DMS153 (cell line): Measurements from ENCODE around the gene BEST1.
"Not testable (repeated sequence)": the region's sequence is repeated elsewhere in the genome, so short reads cannot be mapped to it uniquely, and the experiment has no call there.

Experiments
- DNase-seq: peaks from one replicate; lab custom pipeline; 2025; lab: John Stamatoyannopoulos, UW

Gene BEST1

GRCh38 chr11:61978703-61979661 is 28.8 kb downstream of the BEST1 start:
- DNase-seq = no peak

GRCh38 chr11:61980783-61981541 is 30.8 kb downstream of the BEST1 start:
- DNase-seq = no peak

- DNase-seq = no peak
These were observed 33.3 kb downstream of the BEST1 start for GRCh38 chr11:61983419-61983818.

- no peak for DNase-seq
These were observed 35.7 kb downstream of the BEST1 start for GRCh38 chr11:61985869-61986268.

- no peak for DNase-seq
These were observed 44.8 kb downstream of the BEST1 start for GRCh38 chr11:61994981-61995380.

GRCh38 chr11:61996933-61997332 is 46.8 kb downstream of the BEST1 start:
- DNase-seq = no peak

- DNase-seq = no peak
These were observed 49.2 kb downstream of the BEST1 start for GRCh38 chr11:61999141-61999975.

- DNase-seq = no peak
These were observed 50.6 kb downstream of the BEST1 start for GRCh38 chr11:62000539-62001446.

GRCh38 chr11:62001450-62002191 is 51.5 kb downstream of the BEST1 start:
- DNase-seq = no peak

GRCh38 chr11:62002283-62002682 is 52.1 kb downstream of the BEST1 start:
- DNase-seq = not testable (repeated sequence)

GRCh38 chr11:62004473-62004872 is 54.3 kb downstream of the BEST1 start:
- DNase-seq = no peak

GRCh38 chr11:62008193-62008592 is 58.0 kb downstream of the BEST1 start:
- no peak for DNase-seq

- no peak for DNase-seq
These were observed 60.9 kb downstream of the BEST1 start for GRCh38 chr11:62010935-62011528.

- DNase-seq = no peak
These were observed 61.7 kb downstream of the BEST1 start for GRCh38 chr11:62011881-62012280.

- no peak for DNase-seq
These were observed 62.3 kb downstream of the BEST1 start for GRCh38 chr11:62012451-62012831.

GRCh38 chr11:62012832-62013461 is 62.8 kb downstream of the BEST1 start:
- DNase-seq = no peak
